Common myeloid progenitor, CD34-positive (primary cell): Measurements from ENCODE around the gene RAB4B.

ENCODE experiments used
- CTCF ChIA-PET: fragments of 350-600 bp; sonication (Branson Sonifier 250); formaldehyde crosslinking; loops from one replicate; lab custom pipeline; 2021; ENCODE audit warnings: antibody characterized with exemption; lab: Charles Lee
- POLR2A ChIA-PET: fragments of 350-600 bp; sonication (Branson Sonifier 250); formaldehyde crosslinking; loops from one replicate; lab custom pipeline; 2021; ENCODE audit warnings: antibody characterized with exemption; lab: Charles Lee
- DNase-seq, 3 donors: peaks; one replicate each; pipeline versions ENCODE4 v3.0.0 to v3.0.0-alpha.2; 2013
- H3K27ac ChIP-seq, 2 experiments: 1 replicate in 1 of 2; 2 replicates in 1 of 2; pipeline ENCODE4 v1.7.0; 2013; ENCODE audit warnings: inconsistent platforms in 2 of 2, low read length in 2 of 2, mild to moderate bottlenecking in 2 of 2, low read depth in 1 of 2, moderate library complexity in 1 of 2; ENCODE audit not compliant: severe bottlenecking in 2 of 2, insufficient read depth in 1 of 2, poor library complexity in 1 of 2
- H3K27me3 ChIP-seq, 5 experiments: replicated peaks in 2 of 5; 1 replicate in 3 of 5; 2 replicates in 2 of 5; pipeline versions ENCODE4 v1.6.1 to v1.7.0; 2013; ENCODE audit warnings: low read length in 4 of 5, mild to moderate bottlenecking in 2 of 5, moderate library complexity in 2 of 5, inconsistent platforms in 1 of 5; ENCODE audit not compliant: insufficient read depth in 5 of 5, control insufficient read depth in 4 of 5
- H3K36me3 ChIP-seq, 4 experiments: 1 replicate in 2 of 4; 2 replicates in 2 of 4; pipeline versions ENCODE4 v1.6.1 to v1.7.0; 2013; ENCODE audit warnings: low read length in 3 of 4, control low read depth in 1 of 4, mild to moderate bottlenecking in 1 of 4; ENCODE audit not compliant: control insufficient read depth in 4 of 4, insufficient read depth in 4 of 4
- H3K4me1 ChIP-seq, 4 experiments: 1 replicate in 3 of 4; 2 replicates in 1 of 4; pipeline versions ENCODE4 v1.6.1 to v1.7.1; 2013; ENCODE audit warnings: low read length in 3 of 4, mild to moderate bottlenecking in 3 of 4, control low read depth in 1 of 4, inconsistent platforms in 1 of 4, moderate library complexity in 1 of 4; ENCODE audit not compliant: control insufficient read depth in 4 of 4, insufficient read depth in 4 of 4; ENCODE audit errors: control extremely low read depth in 1 of 4
- H3K4me3 ChIP-seq, 7 experiments: 1 replicate in 4 of 7; 2 replicates in 3 of 7; pipeline versions ENCODE4 v1.5.1 to v1.7.0; 2013; ENCODE audit warnings: mild to moderate bottlenecking in 7 of 7, low read length in 6 of 7, moderate library complexity in 6 of 7, inconsistent platforms in 2 of 7, low read depth in 2 of 7, control low read depth in 1 of 7; ENCODE audit not compliant: insufficient read depth in 4 of 7, control insufficient read depth in 1 of 7; ENCODE audit errors: extremely low read depth in 1 of 7
- H3K9me3 ChIP-seq, 5 experiments: 1 replicate in 4 of 5; 2 replicates in 1 of 5; pipeline versions ENCODE4 v1.6.1 to v1.7.1; 2013; ENCODE audit warnings: low read length in 4 of 5, mild to moderate bottlenecking in 2 of 5, inconsistent platforms in 1 of 5, low read depth in 1 of 5, moderate library complexity in 1 of 5; ENCODE audit not compliant: control insufficient read depth in 4 of 5, insufficient read depth in 2 of 5; ENCODE audit errors: control extremely low read depth in 1 of 5
- WGBS: methylation state at CpG from one replicate; pipeline ENCODE4 v1.1.5; 2013; ENCODE audit not compliant: insufficient coverage; 5-methylcytosine and 5-hydroxymethylcytosine counted together

Gene RAB4B

DNA sequence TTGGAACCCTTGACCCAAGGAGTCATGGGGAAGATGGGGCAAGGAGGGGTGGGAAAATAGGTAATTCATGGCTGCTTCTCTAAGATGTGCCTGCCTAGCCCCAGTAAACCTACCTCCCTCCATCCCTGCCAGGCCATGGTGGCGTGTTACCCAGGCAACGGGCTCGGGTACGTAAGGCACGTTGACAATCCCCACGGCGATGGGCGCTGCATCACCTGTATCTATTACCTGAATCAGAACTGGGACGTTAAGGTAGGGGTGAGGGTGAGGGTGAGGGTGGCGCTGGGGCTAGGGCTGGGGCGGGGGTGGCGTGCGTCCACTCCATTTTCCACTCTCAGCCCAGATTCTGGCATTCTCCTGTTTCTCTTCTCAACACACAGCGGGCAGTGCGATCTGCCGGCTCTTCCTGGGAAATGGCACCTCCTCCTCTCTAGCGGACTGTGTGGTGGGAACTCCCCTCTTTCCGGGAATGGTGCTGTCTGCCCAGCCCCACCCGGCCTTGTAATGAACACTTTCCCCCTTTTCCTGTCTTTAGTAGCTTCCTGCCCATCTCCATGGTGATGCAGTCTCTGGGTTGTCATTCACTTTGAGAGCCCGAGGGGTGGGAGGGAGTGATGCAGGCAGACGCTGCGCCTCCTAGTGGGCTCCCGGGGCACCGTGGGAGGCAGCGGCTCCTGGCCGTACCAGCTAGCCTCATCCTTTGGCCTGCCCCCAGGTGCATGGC, 28.5 kb downstream of the RAB4B start:
- DNase-seq: peak; percentile 78 to 85 (median 84)
- ChIA-PET POLR2A (interaction anchor here (2.3 kb wide), 1 partner anchor 29 kb away, joined by 9 read pairs; the partner anchor contains the start of gene RAB4B), CTCF (interaction anchor here (0.9 to 4.9 kb wide), 15 partner anchors 8 to 146 kb away, joined by 3 to 25 read pairs (median 4); partner anchors contain the start of genes COQ8B, EGLN2, ITPKC and MIA)
- Histone ChIP-seq H3K27ac (peak overlapping the region in 1 of 2 experiments; percentile 46), H3K4me3 (peak overlapping the region in 3 of 7 experiments; percentile 2 to 58 (median 22)), H3K36me3 (peaks cover 5 to 81% (median 36%) of the 10 kb centered on the region in 4 experiments), H3K9me3 (no peaks in the 10 kb centered on the region), H3K27me3 (no peaks in the 10 kb centered on the region), H3K4me1 (peaks cover 3 to 72% (median 65%) of the 10 kb centered on the region in 4 experiments)
- WGBS: 15% methylated on average over 14 of the region's 26 CpGs

GRCh38 chr19:40807147-40808020, 29.3 kb downstream of the RAB4B start:
- H3K27me3 ChIP-seq: no peaks in the 10 kb centered on the region
- ChIA-PET POLR2A (interaction anchor here (2.3 kb wide), 1 partner anchor 30 kb away, joined by 9 read pairs; the partner anchor contains the start of gene RAB4B), CTCF (interaction anchor here (1.0 to 4.9 kb wide), 10 partner anchors 9 to 146 kb away, joined by 3 to 25 read pairs (median 8); partner anchors contain the start of genes COQ8B, EGLN2, ITPKC and MIA)
- H3K4me1 ChIP-seq: peaks cover 0 to 72% (median 65%) of the 10 kb centered on the region in 4 experiments
- peak overlapping the region in 1 of 7 experiments; percentile 13 for H3K4me3 ChIP-seq
- no peaks in the 10 kb centered on the region for H3K9me3 ChIP-seq
- peak in 1 of 3 donors; percentile 32 for DNase-seq
- 85% methylated on average over 14 of the region's 18 CpGs for WGBS
- peaks cover 5 to 76% (median 30%) of the 10 kb centered on the region in 4 experiments for H3K36me3 ChIP-seq
- peak overlapping the region in 1 of 2 experiments; percentile 43 for H3K27ac ChIP-seq

GRCh38 chr19:40808021-40808325, 29.9 kb downstream of the RAB4B start:
- POLR2A ChIA-PET: interaction anchor here (1.0 to 2.3 kb wide), 2 partner anchors 9 to 30 kb away, joined by 3 to 9 read pairs; partner anchors contain the start of genes EGLN2 and RAB4B
- WGBS: 100% methylated on average over 2 of the region's 2 CpGs
- DNase-seq: no peak
- Histone ChIP-seq H3K4me3 (no peak overlapping the region), H3K9me3 (no peaks in the 10 kb centered on the region), H3K36me3 (peaks cover 5 to 71% (median 29%) of the 10 kb centered on the region in 4 experiments), H3K4me1 (peaks cover 0 to 70% (median 59%) of the 10 kb centered on the region in 4 experiments), H3K27me3 (no peaks in the 10 kb centered on the region), H3K27ac (peak overlapping the region in 1 of 2 experiments; percentile 43)
- CTCF ChIA-PET: interaction anchor here (1.0 to 4.9 kb wide), 5 partner anchors 10 to 143 kb away, joined by 3 to 25 read pairs (median 10); partner anchors contain the start of genes EGLN2 and MIA

DNA sequence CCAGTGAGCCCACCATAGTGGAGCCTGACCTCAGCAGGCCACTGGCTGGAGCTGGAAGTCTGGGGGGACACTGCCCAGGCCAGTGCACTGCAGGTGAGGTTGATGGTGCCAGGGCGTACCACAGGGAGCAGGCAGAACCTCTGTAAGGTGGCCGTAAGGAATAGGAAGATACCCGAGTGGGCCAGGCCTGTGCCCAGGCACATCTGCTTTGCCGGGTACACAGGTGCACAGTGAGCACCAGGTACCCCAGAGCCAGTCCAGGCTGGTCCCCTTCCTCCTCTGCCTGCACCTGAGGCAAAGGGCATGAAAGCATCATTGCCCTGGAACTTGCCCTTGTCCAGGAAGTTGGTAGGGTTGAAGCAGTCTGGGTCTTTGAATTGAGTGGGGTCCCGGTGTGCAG, 30.4 kb downstream of the RAB4B start:
- WGBS: 95% methylated on average over 5 of the region's 5 CpGs
- no peaks in the 10 kb centered on the region for H3K27me3 ChIP-seq
- ChIA-PET CTCF (interaction anchor here (4.6 to 4.9 kb wide), 2 partner anchors 11 to 144 kb away, joined by 20 to 25 read pairs; no protein-coding TSS in a partner anchor), POLR2A (interaction anchor here (1.0 to 2.3 kb wide), 3 partner anchors 10 to 31 kb away, joined by 3 to 9 read pairs (median 3); partner anchors contain the start of genes EGLN2 and RAB4B)
- no peak overlapping the region for H3K27ac ChIP-seq
- H3K36me3 ChIP-seq: peaks cover 5 to 65% (median 29%) of the 10 kb centered on the region in 4 experiments
- peaks cover 0 to 65% (median 53%) of the 10 kb centered on the region in 4 experiments for H3K4me1 ChIP-seq
- no peak for DNase-seq
- H3K4me3 ChIP-seq: no peak overlapping the region
- H3K9me3 ChIP-seq: no peaks in the 10 kb centered on the region

GRCh38 chr19:40809358-40810086, 31.5 kb downstream of the RAB4B start:
- Histone ChIP-seq H3K4me3 (peak overlapping the region in 1 of 7 experiments; percentile 67), H3K36me3 (peaks cover 2 to 56% (median 25%) of the 10 kb centered on the region in 4 experiments), H3K27ac (no peak overlapping the region), H3K9me3 (no peaks in the 10 kb centered on the region), H3K4me1 (peaks cover 0 to 55% (median 43%) of the 10 kb centered on the region in 4 experiments), H3K27me3 (no peaks in the 10 kb centered on the region)
- ChIA-PET CTCF (no interaction called here), POLR2A (interaction anchor here (1.0 kb wide), 1 partner anchor 22 kb away, joined by 3 read pairs; no protein-coding TSS in a partner anchor)
- 97% methylated on average over 38 of the region's 39 CpGs for WGBS
- no peak for DNase-seq

DNA sequence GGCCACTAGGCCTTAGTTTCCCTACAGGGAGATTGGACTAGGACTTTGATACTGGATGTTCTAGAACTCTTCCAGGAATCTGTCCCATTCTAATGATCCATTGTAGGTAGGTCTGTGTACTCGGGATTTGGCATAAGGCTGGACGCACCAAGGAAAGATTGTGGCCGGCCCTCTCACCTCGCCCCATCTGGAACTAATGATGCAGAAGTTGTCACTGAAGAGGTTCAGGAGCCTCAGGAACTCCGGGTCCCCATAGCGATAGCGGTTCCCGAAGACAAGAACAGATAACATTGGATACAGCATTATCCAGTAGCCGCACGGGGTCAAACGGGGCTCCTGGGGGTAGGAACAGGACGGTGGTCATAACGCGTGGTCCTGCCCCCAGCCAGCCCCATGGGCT, 32.1 kb downstream of the RAB4B start:
- no peak for DNase-seq
- peak overlapping the region in 1 of 2 experiments; percentile 25 for H3K27ac ChIP-seq
- H3K36me3 ChIP-seq: peaks cover 2 to 50% (median 20%) of the 10 kb centered on the region in 4 experiments
- no peaks in the 10 kb centered on the region for H3K27me3 ChIP-seq
- peak overlapping the region in 3 of 7 experiments; percentile 42 to 77 (median 67) for H3K4me3 ChIP-seq
- 95% methylated on average over 4 of the region's 14 CpGs for WGBS
- no peaks in the 10 kb centered on the region for H3K9me3 ChIP-seq
- H3K4me1 ChIP-seq: peaks cover 0 to 48% (median 37%) of the 10 kb centered on the region in 4 experiments
- ChIA-PET POLR2A (no interaction called here), CTCF (no interaction called here)
